GM19463 (cell line): ENCODE results near the gene ASCC2.
"Not testable (repeated sequence)": the region's sequence is repeated elsewhere in the genome, so short reads cannot be mapped to it uniquely, and the experiment has no call there.

Experiments
- ATAC-seq: cut with Tn5 transposase; IDR thresholded peaks from one replicate; pipeline ENCODE4 v1.9.1; 2021; ENCODE audit warnings: mild to moderate bottlenecking, moderate library complexity; ENCODE audit not compliant: unreplicated experiment

Gene ASCC2

GRCh38 chr22:29856496-29856895 lies 18.4 kb upstream of the ASCC2 start:
- no peak for ATAC-seq

GRCh38 chr22:29855611-29856181 lies 17.6 kb upstream of the ASCC2 start:
- ATAC-seq = no peak

- ATAC-seq = no peak
These were observed 16.4 kb upstream of the ASCC2 start for GRCh38 chr22:29854432-29854831.

GRCh38 chr22:29848111-29848510 lies 10.0 kb upstream of the ASCC2 start:
- no peak for ATAC-seq

- no peak for ATAC-seq
These were observed 8.2 kb upstream of the ASCC2 start for GRCh38 chr22:29846290-29846689.

- no peak for ATAC-seq
These were observed 4.7 kb upstream of the ASCC2 start for GRCh38 chr22:29842740-29843139.

- no peak for ATAC-seq
These were observed 4.1 kb upstream of the ASCC2 start for GRCh38 chr22:29842172-29842571.

DNA sequence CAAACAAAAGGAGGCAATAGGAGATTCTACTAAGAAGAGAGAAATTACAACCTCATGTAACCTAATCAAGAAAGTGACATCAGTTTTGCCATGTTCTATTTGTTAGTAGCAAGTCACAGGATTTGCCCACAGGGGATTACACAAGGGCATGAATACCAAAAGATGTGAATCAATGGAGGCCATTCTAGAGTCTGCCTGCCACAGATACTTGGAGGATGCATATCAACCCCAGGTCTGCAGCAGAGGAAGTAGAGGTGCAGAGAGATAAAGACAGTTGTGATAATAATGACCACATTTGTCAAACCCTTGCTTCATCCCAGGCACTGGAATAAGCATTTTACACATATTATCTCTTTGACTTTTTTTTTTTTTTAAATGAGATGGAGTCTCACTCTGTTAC lies 2.4 kb upstream of the ASCC2 start:
- ATAC-seq = no peak

DNA sequence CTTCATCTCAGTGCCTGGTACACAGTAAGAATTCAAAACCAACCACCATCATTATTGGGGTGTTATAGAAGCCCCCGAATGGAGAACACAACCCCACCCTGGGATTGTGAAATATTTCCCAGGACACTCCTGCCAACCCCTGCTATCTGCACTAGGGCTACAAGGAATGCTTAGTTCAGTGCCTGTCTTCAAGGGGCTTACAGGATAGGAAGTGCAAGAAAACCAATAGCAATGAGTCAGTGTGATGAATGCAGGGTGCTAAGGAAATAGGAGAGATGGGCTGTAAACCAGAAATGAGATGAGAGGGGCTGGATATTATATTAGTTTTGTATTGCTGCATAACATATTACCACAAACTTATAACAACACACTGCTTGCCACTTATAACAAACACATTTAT lies 965 bp upstream of the ASCC2 start:
- no peak for ATAC-seq

DNA sequence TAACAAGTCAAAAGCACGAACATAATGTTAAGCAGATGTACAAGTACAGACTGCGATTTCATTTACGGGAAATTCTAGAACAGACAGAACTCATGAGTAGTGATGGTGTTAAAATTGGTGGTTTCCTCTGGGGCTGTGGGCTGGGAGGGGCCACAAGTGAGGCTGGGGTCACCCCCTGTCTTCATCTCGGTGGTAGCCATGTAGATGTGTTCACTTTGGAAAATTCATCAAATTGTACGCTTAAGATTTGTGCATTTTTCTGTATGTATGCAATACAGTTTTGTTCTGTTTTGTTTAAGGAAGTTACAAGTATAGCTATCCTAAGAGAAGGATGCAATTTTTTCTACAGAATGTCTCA lies 504 bp upstream of the ASCC2 start:
- no peak for ATAC-seq

DNA sequence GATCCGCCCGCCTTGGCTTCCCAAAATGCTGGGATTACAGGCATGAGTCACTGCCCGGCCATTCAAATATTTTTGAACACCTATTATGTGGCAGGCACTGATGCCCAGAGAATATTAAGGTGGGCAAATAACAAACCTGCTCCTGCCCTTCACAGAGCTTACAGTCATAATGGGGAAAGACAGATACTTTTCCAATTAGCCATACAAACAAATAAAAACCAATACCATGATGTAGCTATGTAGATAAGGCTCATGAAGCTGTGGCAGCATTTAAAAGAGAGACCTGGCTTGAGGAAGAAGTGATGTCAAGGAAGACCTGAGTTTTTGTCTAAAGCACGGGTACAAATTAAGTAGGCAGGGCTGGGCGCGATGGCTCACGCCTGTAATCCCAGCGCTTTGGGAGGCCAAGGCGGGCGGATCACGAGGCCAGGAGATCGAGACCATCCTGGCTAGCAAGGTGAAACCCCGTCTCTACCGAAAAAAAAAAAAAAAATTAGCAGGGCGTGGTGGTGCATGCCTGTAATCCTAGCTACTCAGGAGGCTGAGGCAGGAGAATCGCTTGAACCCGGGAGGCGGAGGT lies 1.2 kb downstream of the ASCC2 start:
- ATAC-seq = not testable (repeated sequence)

GRCh38 chr22:29834046-29834445 lies 4.0 kb downstream of the ASCC2 start:
- no peak for ATAC-seq

- no peak for ATAC-seq
These were observed 4.6 kb downstream of the ASCC2 start for GRCh38 chr22:29833392-29833965.

DNA sequence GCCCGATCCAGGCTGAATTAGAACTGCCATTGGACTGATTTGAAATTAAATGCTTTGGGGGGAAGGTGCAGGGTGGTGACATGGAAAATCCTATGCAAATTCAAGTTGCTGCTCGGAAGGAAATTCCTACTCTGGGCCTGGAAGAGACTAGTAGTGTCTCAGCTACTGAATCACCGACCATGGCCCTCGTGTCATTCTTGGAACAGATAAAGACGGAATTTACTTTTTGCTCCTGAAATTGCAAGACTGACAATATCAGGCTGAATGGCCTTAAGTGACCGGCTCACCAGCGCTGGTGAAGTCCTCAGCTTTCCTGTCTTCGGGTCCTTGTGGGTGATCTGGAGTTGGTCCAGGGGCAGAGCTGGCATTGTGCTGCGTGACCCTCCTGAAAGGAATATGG lies 6.1 kb downstream of the ASCC2 start:
- no peak for ATAC-seq

DNA sequence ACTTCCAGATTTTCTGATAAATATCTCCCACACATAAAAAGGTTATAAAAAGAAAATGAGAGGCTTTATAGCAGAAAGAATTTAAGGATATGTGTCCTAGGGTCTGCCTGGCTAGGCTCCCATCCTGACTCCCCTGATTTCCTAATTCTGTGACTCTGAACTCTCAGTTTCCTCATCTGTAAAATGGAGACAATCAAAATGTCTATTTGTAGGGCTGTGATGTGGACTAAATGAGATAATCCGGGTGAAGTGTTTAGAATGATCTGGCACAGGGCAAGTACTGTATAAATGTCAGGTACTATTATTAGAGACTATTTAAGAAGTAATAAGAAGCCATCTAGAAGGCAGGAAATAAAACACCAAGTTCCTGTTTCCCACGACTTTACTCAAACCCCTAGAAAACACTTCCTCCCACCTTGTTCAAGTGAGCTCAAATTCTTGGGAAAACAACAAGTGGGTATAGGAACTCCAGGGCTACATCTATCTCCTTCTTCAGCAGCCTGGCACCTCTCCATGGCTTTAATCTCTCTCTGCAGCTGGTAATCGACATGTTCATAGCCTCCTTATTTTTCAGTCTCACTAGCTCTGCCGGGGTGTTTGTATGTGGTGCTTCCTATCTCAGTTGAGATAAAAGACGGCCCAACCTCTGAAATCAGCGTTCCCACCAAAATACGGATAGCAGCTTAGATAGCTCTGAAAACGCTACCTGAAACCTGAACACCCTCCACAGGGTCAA lies 6.7 kb downstream of the ASCC2 start:
- ATAC-seq = no peak

DNA sequence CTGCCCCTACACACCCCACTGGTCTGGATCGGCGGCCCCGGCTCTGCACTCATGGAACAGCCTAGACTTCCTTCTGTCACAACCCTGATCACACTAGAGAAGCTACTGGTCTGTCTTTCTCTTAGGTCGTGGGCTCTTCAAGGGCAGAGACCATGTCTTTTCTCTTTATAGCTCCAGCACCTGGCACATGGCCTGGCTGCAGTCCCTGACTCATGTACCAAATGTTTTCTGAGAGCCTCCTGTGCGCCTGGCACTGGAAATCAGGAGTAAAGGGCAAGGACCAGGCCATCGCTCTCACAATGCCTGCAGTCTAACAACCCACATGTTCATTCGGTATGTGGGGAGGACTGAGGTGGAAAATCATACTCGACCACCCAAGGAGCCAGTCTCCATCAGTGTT lies 7.5 kb downstream of the ASCC2 start:
- no peak for ATAC-seq

DNA sequence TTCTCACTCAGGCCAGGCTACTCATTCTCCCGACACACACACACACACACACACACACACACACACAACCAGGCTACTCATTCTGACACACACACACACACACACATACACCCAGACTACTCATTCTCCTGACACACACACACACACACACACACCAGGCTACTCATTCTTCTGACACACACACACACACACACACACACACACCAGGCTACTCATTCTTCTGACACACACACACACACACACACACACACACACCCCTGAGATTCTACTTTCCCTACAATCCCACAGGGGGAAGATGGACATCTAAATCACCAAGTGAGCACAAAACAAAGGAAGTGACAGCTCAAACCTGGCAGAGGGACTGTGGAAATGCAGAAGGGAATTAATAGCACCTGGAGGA lies 10.3 kb downstream of the ASCC2 start:
- ATAC-seq = not testable (repeated sequence)

- ATAC-seq = no peak
These were observed 11.0 kb downstream of the ASCC2 start for GRCh38 chr22:29827091-29827490.

DNA sequence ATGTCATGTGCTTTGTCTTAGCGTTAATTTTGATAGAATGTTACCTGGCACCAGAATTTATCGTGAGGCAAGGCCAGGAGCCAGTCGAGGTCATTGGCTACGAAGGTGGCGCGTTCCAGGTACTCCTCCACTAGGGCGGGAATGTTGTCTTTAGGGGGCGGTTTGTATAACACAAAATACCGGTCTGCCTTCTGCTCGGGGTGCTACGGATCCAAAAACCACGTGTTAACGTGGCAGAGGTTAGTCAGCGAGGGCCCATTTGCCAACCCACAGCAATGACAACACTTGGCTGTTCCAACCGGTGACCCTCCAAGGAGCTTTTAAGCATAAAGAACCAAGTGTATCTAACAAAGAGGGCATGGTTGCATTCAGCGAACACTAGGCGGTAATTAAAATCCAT lies 12.5 kb downstream of the ASCC2 start:
- no peak for ATAC-seq

GRCh38 chr22:29824677-29825076 lies 13.4 kb downstream of the ASCC2 start:
- no peak for ATAC-seq

- ATAC-seq = no peak
These were observed 16.6 kb downstream of the ASCC2 start for GRCh38 chr22:29821291-29822016.

DNA sequence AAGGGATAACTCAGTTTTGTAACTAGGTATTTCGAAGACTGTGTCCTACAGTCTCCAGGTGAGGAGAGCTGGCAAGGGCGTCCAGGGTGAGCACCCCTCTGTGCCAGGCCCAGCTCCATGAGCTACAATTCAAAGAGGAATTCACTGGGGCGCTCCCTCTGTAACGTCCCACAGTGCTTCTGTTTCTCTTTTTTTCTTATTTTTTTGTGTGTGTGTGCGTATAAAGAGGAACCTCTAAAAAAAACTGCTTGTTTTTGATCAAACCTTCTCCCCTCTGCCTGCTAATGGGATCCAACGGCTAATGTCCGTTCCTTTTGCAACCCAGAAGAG lies 17.1 kb downstream of the ASCC2 start:
- ATAC-seq = no peak
